C4-2B (cell line): Measurements from ENCODE around the gene AOAH.

Source experiments
- ZFX ChIP-seq: fragments of 450-650 bp; IDR thresholded peaks from 2 replicates; pipeline ENCODE4 v1.6.1; 2017
- TF ChIP-seq, protein P1 (sequence below): fragments of 450-650 bp; conservative IDR thresholded peaks from 2 replicates; pipeline ENCODE4 v1.5.1; 2017; ENCODE audit warnings: mild to moderate bottlenecking

DNA sequence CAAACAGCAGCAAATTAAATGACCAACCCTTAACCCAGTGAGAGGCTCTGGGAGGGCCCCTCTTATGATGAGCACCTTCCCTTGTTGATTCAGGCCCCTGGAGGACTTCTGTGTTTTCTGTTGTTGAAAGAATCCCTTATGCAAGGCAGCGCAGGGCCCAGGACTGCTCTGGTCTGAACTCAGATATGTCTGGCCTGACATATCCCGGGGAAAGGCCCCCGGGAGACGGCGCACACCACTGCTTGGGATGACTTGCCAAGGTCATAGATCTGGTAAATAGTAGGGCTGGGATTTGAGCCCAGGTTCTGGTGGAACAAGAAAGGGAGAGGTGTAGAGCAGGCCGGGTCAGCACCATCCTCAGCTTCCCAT, 124.0 kb downstream of the AOAH start:
- TF ChIP-seq, protein P1, sequence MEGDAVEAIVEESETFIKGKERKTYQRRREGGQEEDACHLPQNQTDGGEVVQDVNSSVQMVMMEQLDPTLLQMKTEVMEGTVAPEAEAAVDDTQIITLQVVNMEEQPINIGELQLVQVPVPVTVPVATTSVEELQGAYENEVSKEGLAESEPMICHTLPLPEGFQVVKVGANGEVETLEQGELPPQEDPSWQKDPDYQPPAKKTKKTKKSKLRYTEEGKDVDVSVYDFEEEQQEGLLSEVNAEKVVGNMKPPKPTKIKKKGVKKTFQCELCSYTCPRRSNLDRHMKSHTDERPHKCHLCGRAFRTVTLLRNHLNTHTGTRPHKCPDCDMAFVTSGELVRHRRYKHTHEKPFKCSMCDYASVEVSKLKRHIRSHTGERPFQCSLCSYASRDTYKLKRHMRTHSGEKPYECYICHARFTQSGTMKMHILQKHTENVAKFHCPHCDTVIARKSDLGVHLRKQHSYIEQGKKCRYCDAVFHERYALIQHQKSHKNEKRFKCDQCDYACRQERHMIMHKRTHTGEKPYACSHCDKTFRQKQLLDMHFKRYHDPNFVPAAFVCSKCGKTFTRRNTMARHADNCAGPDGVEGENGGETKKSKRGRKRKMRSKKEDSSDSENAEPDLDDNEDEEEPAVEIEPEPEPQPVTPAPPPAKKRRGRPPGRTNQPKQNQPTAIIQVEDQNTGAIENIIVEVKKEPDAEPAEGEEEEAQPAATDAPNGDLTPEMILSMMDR = no peak
- no peak for TF ChIP-seq ZFX
